Thymus (tissue), 11 donors: ENCODE measurements around the gene UCK1. TPM values are rescaled to one million over a fixed set of nuclear protein-coding genes. Genes with fewer than 3 reads are reported as not detected.

Source experiments
- DNase-seq, 9 donors: peaks; one replicate each; pipeline ENCODE4 v3.0.0-alpha.2; 2013; ENCODE audit warnings: low spot score in 9 of 9, low read depth in 6 of 9, missing footprints in 1 of 9
- H3K27ac ChIP-seq, 2 donors: one replicate each; pipeline ENCODE4 v1.5.1; 2013; ENCODE audit warnings: control low read depth in 1 of 2, low read depth in 1 of 2, low read length in 1 of 2, mild to moderate bottlenecking in 1 of 2, moderate library complexity in 1 of 2
- H3K27me3 ChIP-seq, 2 donors: one replicate each; pipeline ENCODE4 v1.5.1; 2013; ENCODE audit warnings: low read length in 1 of 2; ENCODE audit not compliant: control insufficient read depth in 2 of 2, insufficient read depth in 1 of 2
- H3K36me3 ChIP-seq, 2 donors: one replicate each; pipeline ENCODE4 v1.5.1; 2013; ENCODE audit warnings: low read length in 1 of 2, mild to moderate bottlenecking in 1 of 2, moderate library complexity in 1 of 2; ENCODE audit not compliant: control insufficient read depth in 2 of 2, insufficient read depth in 2 of 2
- H3K4me1 ChIP-seq, 2 donors: one replicate each; pipeline ENCODE4 v1.5.1; 2013; ENCODE audit warnings: low read length in 2 of 2; ENCODE audit not compliant: control insufficient read depth in 2 of 2, insufficient read depth in 2 of 2
- H3K4me3 ChIP-seq, 2 donors: one replicate each; pipeline ENCODE4 v1.5.1; 2013; ENCODE audit warnings: low read length in 2 of 2, control low read depth in 1 of 2, mild to moderate bottlenecking in 1 of 2
- H3K9me3 ChIP-seq, 2 donors: one replicate each; pipeline ENCODE4 v1.5.1; 2013; ENCODE audit warnings: low read length in 1 of 2, mild to moderate bottlenecking in 1 of 2; ENCODE audit not compliant: control insufficient read depth in 2 of 2, insufficient read depth in 1 of 2
- WGBS: extraction: QIAGEN DNeasy Blood & Tissue Kit; methylation state at CpG from one replicate; pipeline ENCODE4 v1.1.7; 2013; 5-methylcytosine and 5-hydroxymethylcytosine counted together
- polyA plus RNA-seq: library from polyadenylated mRNA; stranded (reverse); fragments of 200-250 nt; gene quantifications from one replicate; pipeline ENCODE4 v1.2.3, GENCODE V29; 2013
- total RNA-seq: library from RNA; stranded (reverse); fragments of 120-200 nt; gene quantifications from one replicate; pipeline ENCODE4 v1.2.4, GENCODE V29; 2013
- donor health status: healthy.

Gene UCK1
- total and polyA plus RNA-seq, 2 donors: 24.7 to 24.9 TPM

DNA sequence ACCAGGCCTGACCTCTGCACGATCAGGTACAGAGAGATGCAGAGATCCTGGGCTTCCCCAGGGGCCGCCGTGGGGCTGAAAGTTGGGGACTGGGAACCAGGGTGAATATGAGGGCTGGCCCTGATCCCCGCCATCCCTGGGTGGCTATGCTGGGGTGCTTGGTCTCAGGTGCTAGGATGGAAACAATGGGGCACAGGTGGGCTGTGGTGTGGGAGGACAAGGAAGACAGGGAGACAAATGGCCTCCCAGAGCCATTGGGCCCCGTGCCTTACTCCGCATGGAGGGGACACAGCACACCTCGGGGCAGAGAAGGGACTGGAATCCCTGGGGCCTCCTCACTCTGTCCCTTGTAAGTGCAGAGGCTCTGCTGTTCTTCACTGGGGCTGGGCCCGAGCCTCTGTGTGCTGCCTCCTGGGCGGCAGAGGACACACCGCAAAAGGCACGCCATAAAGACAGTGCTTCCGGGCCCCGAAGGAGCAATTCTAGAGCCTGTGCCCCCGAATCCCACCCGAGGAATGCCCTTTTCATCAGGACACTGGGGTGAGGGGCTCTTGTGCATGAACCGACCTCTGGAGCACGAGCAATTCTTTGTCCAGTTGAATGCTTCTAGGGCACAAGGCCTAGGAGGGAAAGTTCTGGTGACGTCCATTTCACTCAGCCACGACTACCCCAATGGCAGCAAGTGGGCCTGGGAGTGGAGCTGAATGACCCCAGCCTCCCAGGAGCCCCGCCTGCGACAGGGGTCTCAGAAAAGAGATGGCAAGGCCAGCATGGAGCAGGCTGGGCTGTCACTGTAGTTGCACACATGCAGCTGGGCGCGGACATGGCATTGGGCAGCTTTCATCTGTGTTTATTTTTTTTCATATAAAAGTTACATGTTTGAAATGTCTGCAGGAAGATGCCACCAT lies 45.1 kb upstream of the UCK1 start:
- DNase-seq: no peak
- no peaks in the 10 kb centered on the region for H3K27me3 ChIP-seq
- H3K27ac ChIP-seq: no peak overlapping the region
- H3K9me3 ChIP-seq: no peaks in the 10 kb centered on the region
- H3K4me3 ChIP-seq: no peak overlapping the region
- peaks cover 11 to 28% of the 10 kb centered on the region in 2 donors for H3K4me1 ChIP-seq
- 96% methylated on average over 23 of the region's 23 CpGs for WGBS
- H3K36me3 ChIP-seq: peaks cover 34 to 57% of the 10 kb centered on the region in 2 donors

DNA sequence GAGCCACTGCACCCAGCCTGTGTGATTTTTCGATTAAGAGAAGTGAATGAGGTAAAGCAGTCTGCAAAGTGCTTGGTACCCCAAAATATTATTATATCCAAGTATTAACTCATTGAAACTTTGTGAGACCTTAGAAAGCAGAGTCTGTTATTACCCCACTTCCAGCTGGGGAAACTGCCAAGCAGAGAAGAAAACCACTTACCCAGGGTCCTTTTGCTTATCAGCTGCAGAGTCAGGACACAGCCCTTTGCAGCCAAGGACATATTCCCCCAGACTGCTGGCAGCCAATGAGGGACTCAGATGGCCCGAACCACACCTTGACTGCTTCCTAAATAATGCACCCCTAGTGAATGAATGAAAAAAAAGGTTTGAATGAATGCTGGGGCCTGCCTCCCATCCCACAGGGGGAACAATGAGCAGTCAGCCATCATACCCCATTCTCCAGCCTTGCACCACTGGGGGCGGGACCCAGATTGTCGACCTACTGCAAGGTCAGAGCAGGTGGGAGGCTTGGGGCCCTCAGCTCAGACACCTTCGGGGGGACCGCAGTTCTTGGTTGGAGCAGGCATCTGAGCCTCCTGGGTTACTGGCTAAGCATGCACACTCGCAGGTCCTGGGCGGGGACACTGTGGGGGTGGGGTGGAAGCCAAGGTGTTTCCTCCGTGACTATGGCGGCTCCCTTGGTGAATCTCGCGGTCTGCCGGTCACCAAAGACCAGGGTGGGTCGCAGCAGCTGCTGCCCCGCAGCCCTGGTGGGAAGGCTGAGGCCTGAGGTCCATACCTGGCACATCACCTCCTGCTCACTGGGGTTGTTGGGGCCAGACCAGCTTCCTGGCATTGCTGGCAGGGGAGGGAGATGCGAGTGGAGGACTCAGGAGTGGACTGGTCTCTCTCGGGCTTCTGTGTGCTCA lies 43.9 kb upstream of the UCK1 start:
- H3K4me3 ChIP-seq: no peak overlapping the region
- WGBS: 95% methylated on average over 17 of the region's 17 CpGs
- no peak overlapping the region for H3K27ac ChIP-seq
- peaks cover 11 to 28% of the 10 kb centered on the region in 2 donors for H3K4me1 ChIP-seq
- H3K27me3 ChIP-seq: no peaks in the 10 kb centered on the region
- DNase-seq: no peak
- H3K36me3 ChIP-seq: peaks cover 29 to 54% of the 10 kb centered on the region in 2 donors
- H3K9me3 ChIP-seq: no peaks in the 10 kb centered on the region

DNA sequence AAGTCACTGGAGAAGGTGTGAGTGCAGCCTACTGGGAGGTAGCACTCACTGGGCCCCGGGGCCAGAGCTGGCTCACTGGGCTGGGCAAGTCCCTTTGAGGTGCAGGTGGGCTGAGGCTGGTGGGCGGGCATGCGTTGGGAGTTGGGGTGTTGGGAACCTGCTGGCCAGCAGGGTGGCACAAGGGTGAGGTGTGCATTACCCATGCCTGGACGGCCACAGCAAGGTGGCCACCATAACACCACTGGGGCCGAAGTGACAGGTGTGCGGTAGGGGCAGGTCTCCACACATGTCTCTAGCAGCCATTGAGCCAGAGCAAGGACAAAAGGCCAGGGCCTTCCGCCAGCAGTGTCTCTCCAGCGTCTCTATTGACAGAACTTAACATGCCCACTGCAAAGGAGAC lies 36.8 kb upstream of the UCK1 start:
- Histone ChIP-seq H3K4me1 (no peaks in the 10 kb centered on the region), H3K36me3 (peaks cover 0 to 12% of the 10 kb centered on the region in 2 donors), H3K27ac (no peak overlapping the region), H3K9me3 (peaks cover 0 to 4% of the 10 kb centered on the region in 2 donors), H3K4me3 (no peak overlapping the region), H3K27me3 (no peaks in the 10 kb centered on the region)
- WGBS: 98% methylated on average over 8 of the region's 8 CpGs
- DNase-seq: no peak

GRCh38 chr9:131566158-131566557 lies 35.1 kb upstream of the UCK1 start:
- DNase-seq: no peak
- WGBS: 96% methylated on average over 3 of the region's 3 CpGs
- H3K27me3 ChIP-seq: no peaks in the 10 kb centered on the region

GRCh38 chr9:131565369-131565768 lies 34.3 kb upstream of the UCK1 start:
- no peak overlapping the region for H3K4me3 ChIP-seq
- H3K4me1 ChIP-seq: no peaks in the 10 kb centered on the region
- peaks cover 0 to 4% of the 10 kb centered on the region in 2 donors for H3K36me3 ChIP-seq
- H3K27me3 ChIP-seq: no peaks in the 10 kb centered on the region
- no peak for DNase-seq
- H3K9me3 ChIP-seq: peaks cover 0 to 9% of the 10 kb centered on the region in 2 donors
- 94% methylated on average over 5 of the region's 5 CpGs for WGBS
- H3K27ac ChIP-seq: no peak overlapping the region

More at GRCh38 chr9:131566158-131566557, 35.1 kb upstream of the UCK1 start:
- Histone ChIP-seq H3K27ac (no peak overlapping the region), H3K4me3 (no peak overlapping the region), H3K9me3 (peaks cover 0 to 9% of the 10 kb centered on the region in 2 donors), H3K36me3 (peaks cover 0 to 5% of the 10 kb centered on the region in 2 donors), H3K4me1 (no peaks in the 10 kb centered on the region)

GRCh38 chr9:131562032-131562959 lies 31.2 kb upstream of the UCK1 start:
- H3K4me1 ChIP-seq: no peaks in the 10 kb centered on the region
- WGBS: 80% methylated on average over 9 of the region's 9 CpGs
- no peak overlapping the region for H3K4me3 ChIP-seq

GRCh38 chr9:131559421-131560000 lies 28.4 kb upstream of the UCK1 start:
- Histone ChIP-seq H3K36me3 (no peaks in the 10 kb centered on the region), H3K4me3 (no peak overlapping the region), H3K27ac (no peak overlapping the region), H3K9me3 (peaks cover 0 to 8% of the 10 kb centered on the region in 2 donors), H3K4me1 (no peaks in the 10 kb centered on the region), H3K27me3 (peaks cover 13 to 22% of the 10 kb centered on the region in 2 donors)
- whole genome bisulfite sequencing: 93% methylated on average over 1 of the region's 1 CpG
- DNase-seq: no peak

More at GRCh38 chr9:131562032-131562959, 31.2 kb upstream of the UCK1 start:
- H3K27me3 ChIP-seq: peaks cover 0 to 2% of the 10 kb centered on the region in 2 donors
- no peaks in the 10 kb centered on the region for H3K36me3 ChIP-seq
- H3K9me3 ChIP-seq: peaks cover 0 to 9% of the 10 kb centered on the region in 2 donors
- DNase-seq: no peak
- no peak overlapping the region for H3K27ac ChIP-seq
